BJ (cell line): ENCODE data around the gene C1orf198. TPM values are rescaled to one million over a fixed set of nuclear protein-coding genes. Genes with fewer than 3 reads are reported as not detected.

ENCODE experiments used
- CTCF ChIA-PET: fragments of 350-600 bp; formaldehyde crosslinking; extraction: SDS; loops from one replicate; lab custom pipeline; 2021; ENCODE audit warnings: antibody characterized with exemption, inconsistent platforms; lab: Yijun Ruan, JAX
- POLR2A ChIA-PET: fragments of 300-600 bp; sonication (Branson Sonifier 250); formaldehyde crosslinking; extraction: SDS; loops from one replicate; lab custom pipeline; 2021; ENCODE audit warnings: antibody characterized with exemption; lab: Charles Lee
- DNase-seq: peaks from one replicate; pipeline ENCODE4 v3.0.0-alpha.2; 2011; ENCODE audit warnings: low read depth
- H3K27me3 ChIP-seq: 2 replicates; pipeline ENCODE4 v1.6.0; 2011; ENCODE audit warnings: low read length; ENCODE audit not compliant: control insufficient read depth, insufficient read depth
- H3K36me3 ChIP-seq: 2 replicates; pipeline ENCODE4 v1.5.1; 2011; ENCODE audit warnings: low read length; ENCODE audit not compliant: control insufficient read depth, insufficient read depth
- H3K4me3 ChIP-seq: 2 replicates; pipeline ENCODE4 v1.5.1; 2011; ENCODE audit warnings: low read depth, mild to moderate bottlenecking, control low read depth, low read length
- polyA plus RNA-seq: library from polyadenylated mRNA; depleted of rRNA; stranded (reverse); fragments of >200 nt; gene quantifications from 2 replicates; pipeline ENCODE4 v1.2.3, GENCODE V29; 2011
- TF ChIP-seq, protein P1 (sequence below): IDR thresholded peaks from 2 replicates; pipeline ENCODE4 v1.5.1; 2011; ENCODE audit warnings: low read depth, mild to moderate bottlenecking, control low read depth, inconsistent platforms, low read length, moderate library complexity; ENCODE audit not compliant: insufficient read depth

C1orf198 gene
- polyA plus RNA-seq, 1 experiment: 195 TPM

DNA sequence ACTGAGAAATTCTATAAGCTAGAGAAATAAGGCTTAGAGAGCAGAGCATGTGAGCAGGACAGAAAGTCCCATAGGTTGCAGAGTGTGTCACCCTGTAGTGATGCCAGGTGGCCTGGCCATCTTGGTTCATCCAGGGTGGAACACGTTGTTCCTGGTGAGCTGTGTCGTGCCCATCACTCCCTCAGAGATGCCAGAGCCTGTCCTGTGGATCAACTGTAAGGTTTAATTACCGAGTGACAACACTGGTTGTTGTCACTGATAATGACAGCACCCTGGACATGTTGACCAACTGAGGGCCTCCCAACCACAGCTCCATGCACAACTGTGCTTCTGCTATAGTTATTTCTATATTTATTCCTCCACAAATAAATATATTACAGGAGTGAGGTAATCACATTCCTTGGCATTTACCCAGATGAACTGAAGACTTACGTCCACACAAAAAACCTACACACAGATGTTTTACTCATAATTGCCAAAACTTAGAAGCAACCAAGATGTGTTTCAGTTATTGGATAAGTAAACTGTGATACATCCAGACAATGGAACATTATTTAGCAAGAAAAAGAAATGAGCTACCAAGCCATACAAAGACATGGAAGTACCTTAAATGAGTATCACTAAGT, 6.2 kb downstream of the C1orf198 start:
- CTCF ChIA-PET: interaction anchor here (0.7 to 0.9 kb wide), 2 partner anchors 12 to 54 kb away, joined by 3 read pairs; no protein-coding TSS in a partner anchor
- Histone ChIP-seq H3K27me3 (no peaks in the 10 kb centered on the region), H3K4me3 (no peak overlapping the region), H3K36me3 (peaks cover 5% of the 10 kb centered on the region)
- TF ChIP-seq, protein P1, sequence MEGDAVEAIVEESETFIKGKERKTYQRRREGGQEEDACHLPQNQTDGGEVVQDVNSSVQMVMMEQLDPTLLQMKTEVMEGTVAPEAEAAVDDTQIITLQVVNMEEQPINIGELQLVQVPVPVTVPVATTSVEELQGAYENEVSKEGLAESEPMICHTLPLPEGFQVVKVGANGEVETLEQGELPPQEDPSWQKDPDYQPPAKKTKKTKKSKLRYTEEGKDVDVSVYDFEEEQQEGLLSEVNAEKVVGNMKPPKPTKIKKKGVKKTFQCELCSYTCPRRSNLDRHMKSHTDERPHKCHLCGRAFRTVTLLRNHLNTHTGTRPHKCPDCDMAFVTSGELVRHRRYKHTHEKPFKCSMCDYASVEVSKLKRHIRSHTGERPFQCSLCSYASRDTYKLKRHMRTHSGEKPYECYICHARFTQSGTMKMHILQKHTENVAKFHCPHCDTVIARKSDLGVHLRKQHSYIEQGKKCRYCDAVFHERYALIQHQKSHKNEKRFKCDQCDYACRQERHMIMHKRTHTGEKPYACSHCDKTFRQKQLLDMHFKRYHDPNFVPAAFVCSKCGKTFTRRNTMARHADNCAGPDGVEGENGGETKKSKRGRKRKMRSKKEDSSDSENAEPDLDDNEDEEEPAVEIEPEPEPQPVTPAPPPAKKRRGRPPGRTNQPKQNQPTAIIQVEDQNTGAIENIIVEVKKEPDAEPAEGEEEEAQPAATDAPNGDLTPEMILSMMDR: no peak
- POLR2A ChIA-PET: interaction anchor here (0.6 kb wide), 1 partner anchor 20 kb away, joined by 3 read pairs; no protein-coding TSS in a partner anchor
- DNase-seq: no peak

GRCh38 chr1:230861489-230861888, 6.8 kb downstream of the C1orf198 start:
- TF ChIP-seq, protein P1: peak; percentile 9; the same call in 1 of the 2 replicates
- DNase-seq: no peak
- POLR2A ChIA-PET: no interaction called here
- Histone ChIP-seq H3K4me3 (no peak overlapping the region), H3K27me3 (no peaks in the 10 kb centered on the region), H3K36me3 (peaks cover 8% of the 10 kb centered on the region)
- CTCF ChIA-PET: interaction anchor here (0.9 kb wide), 1 partner anchor 11 kb away, joined by 3 read pairs; no protein-coding TSS in a partner anchor

- TF ChIP-seq, protein P1: no peak
- no peak for DNase-seq
- Histone ChIP-seq H3K27me3 (no peaks in the 10 kb centered on the region), H3K4me3 (no peak overlapping the region), H3K36me3 (peaks cover 8% of the 10 kb centered on the region)
- ChIA-PET CTCF (no interaction called here), POLR2A (no interaction called here)
These were observed 7.5 kb downstream of the C1orf198 start for GRCh38 chr1:230860617-230861384.

- Histone ChIP-seq H3K4me3 (no peak overlapping the region), H3K27me3 (no peaks in the 10 kb centered on the region), H3K36me3 (peaks cover 9% of the 10 kb centered on the region)
- peak; percentile 77 for DNase-seq
- TF ChIP-seq, protein P1: no peak
- CTCF ChIA-PET: interaction anchor here (0.9 to 1.1 kb wide), 5 partner anchors 9 to 65 kb away, joined by 3 to 4 read pairs (median 3); partner anchors contain the start of gene C1orf198
- POLR2A ChIA-PET: interaction anchor here (0.5 to 1.1 kb wide), 5 partner anchors 8 to 280 kb away, joined by 3 to 8 read pairs (median 4); partner anchors contain the start of gene C1orf198
These were observed 9.2 kb downstream of the C1orf198 start for GRCh38 chr1:230858918-230859729.
